ENCODE measurements around the gene SUN3.
"Not testable (repeated sequence)": the region's sequence is repeated elsewhere in the genome, so short reads cannot be mapped to it uniquely, and the experiment has no call there.

SUN3 gene

DNA sequence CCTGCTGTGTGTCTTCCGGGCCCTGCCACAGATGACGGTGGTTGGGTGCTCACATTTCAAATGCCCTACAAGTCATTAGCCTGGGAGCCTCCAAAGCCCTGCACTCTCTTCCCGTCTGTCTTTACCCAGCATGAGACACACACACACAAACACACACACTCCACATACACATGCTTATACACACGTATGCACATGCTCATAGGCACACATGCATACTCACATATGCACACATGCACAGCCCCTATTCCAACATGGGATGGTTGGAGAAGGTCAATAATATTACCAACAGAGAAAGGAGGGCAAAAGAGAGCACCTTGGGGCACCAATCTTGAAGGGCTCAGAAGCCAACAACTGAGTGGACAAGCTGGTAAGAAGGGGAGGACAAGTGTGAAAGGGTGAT, 19.0 kb downstream of the SUN3 start:
- TF ChIP-seq MYC (IDR thresholded peaks at IDR 0.05; ENCODE audit: low read depth, low read length) (no peak), POLR2A (IDR thresholded peaks at IDR 0.05; ENCODE audit: extremely low read depth, insufficient read length) (no peak)
- TF ChIP-seq, protein P1, sequence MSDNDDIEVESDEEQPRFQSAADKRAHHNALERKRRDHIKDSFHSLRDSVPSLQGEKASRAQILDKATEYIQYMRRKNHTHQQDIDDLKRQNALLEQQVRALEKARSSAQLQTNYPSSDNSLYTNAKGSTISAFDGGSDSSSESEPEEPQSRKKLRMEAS (IDR thresholded peaks at IDR 0.05; ENCODE audit: low read depth, low read length) = no peak
- TF ChIP-seq, protein P2, sequence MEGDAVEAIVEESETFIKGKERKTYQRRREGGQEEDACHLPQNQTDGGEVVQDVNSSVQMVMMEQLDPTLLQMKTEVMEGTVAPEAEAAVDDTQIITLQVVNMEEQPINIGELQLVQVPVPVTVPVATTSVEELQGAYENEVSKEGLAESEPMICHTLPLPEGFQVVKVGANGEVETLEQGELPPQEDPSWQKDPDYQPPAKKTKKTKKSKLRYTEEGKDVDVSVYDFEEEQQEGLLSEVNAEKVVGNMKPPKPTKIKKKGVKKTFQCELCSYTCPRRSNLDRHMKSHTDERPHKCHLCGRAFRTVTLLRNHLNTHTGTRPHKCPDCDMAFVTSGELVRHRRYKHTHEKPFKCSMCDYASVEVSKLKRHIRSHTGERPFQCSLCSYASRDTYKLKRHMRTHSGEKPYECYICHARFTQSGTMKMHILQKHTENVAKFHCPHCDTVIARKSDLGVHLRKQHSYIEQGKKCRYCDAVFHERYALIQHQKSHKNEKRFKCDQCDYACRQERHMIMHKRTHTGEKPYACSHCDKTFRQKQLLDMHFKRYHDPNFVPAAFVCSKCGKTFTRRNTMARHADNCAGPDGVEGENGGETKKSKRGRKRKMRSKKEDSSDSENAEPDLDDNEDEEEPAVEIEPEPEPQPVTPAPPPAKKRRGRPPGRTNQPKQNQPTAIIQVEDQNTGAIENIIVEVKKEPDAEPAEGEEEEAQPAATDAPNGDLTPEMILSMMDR (IDR thresholded peaks at IDR 0.05; ENCODE audit: low read depth, low read length) = no peak
- no peak overlapping the region for H3K4me3 ChIP-seq (ENCODE audit: low read depth, low read length)
- DNase-seq (ENCODE audit: low read depth) = no peak

DNA sequence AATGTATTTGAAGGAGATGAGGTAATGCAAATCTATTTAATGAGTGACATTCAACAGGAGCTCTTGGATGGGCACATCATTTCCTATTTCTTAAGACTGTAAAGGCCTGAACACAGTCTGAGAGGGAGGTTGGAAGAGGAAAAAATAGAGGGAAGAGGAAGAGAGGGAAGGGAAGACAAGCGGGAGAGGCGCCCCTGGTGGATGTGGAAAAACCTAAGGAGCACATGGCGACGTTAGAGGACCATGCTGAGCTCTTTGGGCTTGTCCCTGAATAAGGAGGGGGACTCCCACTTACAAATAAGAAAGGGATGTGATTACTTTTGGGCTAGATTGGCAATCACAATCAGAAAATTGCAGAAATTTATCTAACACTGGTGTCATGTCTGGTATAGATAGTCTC, 19.6 kb downstream of the SUN3 start:
- H3K4me3 ChIP-seq (ENCODE audit: low read depth, low read length) = no peak overlapping the region
- no peak for DNase-seq (ENCODE audit: low read depth)
- TF ChIP-seq, protein P2 (IDR thresholded peaks at IDR 0.05; ENCODE audit: low read depth, low read length) = no peak
- TF ChIP-seq POLR2A (IDR thresholded peaks at IDR 0.05; ENCODE audit: extremely low read depth, insufficient read length) = no peak
- TF ChIP-seq, protein P1 (IDR thresholded peaks at IDR 0.05; ENCODE audit: low read depth, low read length) = no peak
- TF ChIP-seq MYC (IDR thresholded peaks at IDR 0.05; ENCODE audit: low read depth, low read length) = no peak

GRCh38 chr7:48006866-48007265, 22.0 kb downstream of the SUN3 start:
- no peak for DNase-seq (ENCODE audit: low read depth)
- H3K4me3 ChIP-seq (ENCODE audit: low read depth, low read length) = no peak overlapping the region
- TF ChIP-seq MYC (IDR thresholded peaks at IDR 0.05; ENCODE audit: low read depth, low read length) (no peak), POLR2A (IDR thresholded peaks at IDR 0.05; ENCODE audit: extremely low read depth, insufficient read length) (no peak)
- TF ChIP-seq, protein P2 (IDR thresholded peaks at IDR 0.05; ENCODE audit: low read depth, low read length) = no peak
- TF ChIP-seq, protein P1 (IDR thresholded peaks at IDR 0.05; ENCODE audit: low read depth, low read length) = no peak

GRCh38 chr7:48004638-48005037, 24.3 kb downstream of the SUN3 start:
- TF ChIP-seq POLR2A (IDR thresholded peaks at IDR 0.05; ENCODE audit: extremely low read depth, insufficient read length) (no peak), MYC (IDR thresholded peaks at IDR 0.05; ENCODE audit: low read depth, low read length) (no peak)
- TF ChIP-seq, protein P1 (IDR thresholded peaks at IDR 0.05; ENCODE audit: low read depth, low read length) = 0 out of 2 replicates have a peak, but pooled peaks have one; percentile 10
- TF ChIP-seq, protein P2 (IDR thresholded peaks at IDR 0.05; ENCODE audit: low read depth, low read length) = no peak
- no peak overlapping the region for H3K4me3 ChIP-seq (ENCODE audit: low read depth, low read length)
- DNase-seq (ENCODE audit: low read depth) = no peak

GRCh38 chr7:48004032-48004431, 24.9 kb downstream of the SUN3 start:
- no peak overlapping the region for H3K4me3 ChIP-seq (ENCODE audit: low read depth, low read length)
- no peak for DNase-seq (ENCODE audit: low read depth)
- no peak for TF ChIP-seq POLR2A (IDR thresholded peaks at IDR 0.05; ENCODE audit: extremely low read depth, insufficient read length)
- no peak for TF ChIP-seq MYC (IDR thresholded peaks at IDR 0.05; ENCODE audit: low read depth, low read length)
- TF ChIP-seq, protein P2 (IDR thresholded peaks at IDR 0.05; ENCODE audit: low read depth, low read length) = no peak
- TF ChIP-seq, protein P1 (IDR thresholded peaks at IDR 0.05; ENCODE audit: low read depth, low read length) = no peak

GRCh38 chr7:48000164-48000563, 28.7 kb downstream of the SUN3 start:
- not testable (repeated sequence) for DNase-seq (ENCODE audit: low read depth); H3K4me3 ChIP-seq (ENCODE audit: low read depth, low read length)

All from NB4 (cell line).